GM23338 (cell line): Measurements from ENCODE around the gene PPP2R1A.

ENCODE experiments used
- CREB1 ChIP-seq: fragments of 250-450 bp; sonication (Bioruptor Pico); IDR thresholded peaks from 2 replicates; pipeline ENCODE4 v1.5.0; 2020; ENCODE audit warnings: low read depth, mild to moderate bottlenecking, moderate library complexity
- EZH2 ChIP-seq: fragments of 200-600 bp; sonication (generic); IDR thresholded peaks from one replicate; pipeline ENCODE4 v1.8.0; 2017; ENCODE audit warnings: antibody characterized with exemption, mild to moderate bottlenecking, low read depth; ENCODE audit not compliant: unreplicated experiment
- EZH2phosphoT487 ChIP-seq: fragments of 200-600 bp; sonication (generic); IDR thresholded peaks from one replicate; pipeline ENCODE4 v1.8.1; 2018; ENCODE audit warnings: antibody characterized with exemption; ENCODE audit not compliant: unreplicated experiment
- JUNB ChIP-seq: IDR thresholded peaks from one replicate; pipeline ENCODE4 v1.6.1; 2016; ENCODE audit warnings: antibody characterized with exemption; ENCODE audit not compliant: unreplicated experiment
- NANOG ChIP-seq: IDR thresholded peaks from 2 replicates; pipeline ENCODE4 v1.6.1; 2016; ENCODE audit warnings: antibody characterized with exemption, borderline replicate concordance
- POLR2AphosphoS5 ChIP-seq: IDR thresholded peaks from 2 replicates; pipeline ENCODE4 v1.6.1; 2016; ENCODE audit warnings: antibody characterized with exemption, low read depth
- STAT1 ChIP-seq: IDR thresholded peaks from one replicate; pipeline ENCODE4 v1.6.1; 2016; ENCODE audit warnings: antibody characterized with exemption; ENCODE audit not compliant: unreplicated experiment
- ZNF114 ChIP-seq: fragments of 250-450 bp; sonication (Bioruptor Pico); IDR thresholded peaks from 2 replicates; pipeline ENCODE4 v1.5.0; 2020; ENCODE audit warnings: mild to moderate bottlenecking, moderate library complexity
- ZNF462 ChIP-seq: fragments of 250-450 bp; sonication (Bioruptor Pico); IDR thresholded peaks from 2 replicates; pipeline ENCODE4 v1.5.0; 2020; ENCODE audit warnings: mild to moderate bottlenecking, moderate library complexity
- TF ChIP-seq, protein P1 (sequence below), 2 experiments: fragments of 200-600 bp in 1 of 2; sonication (generic) in 1 of 2; conservative IDR thresholded peaks; 2 replicates each; pipeline versions ENCODE4 v1.5.1 to v1.6.1; 2016 to 2017; ENCODE audit warnings: antibody characterized with exemption in 2 of 2, low read depth in 2 of 2, mild to moderate bottlenecking in 2 of 2, moderate library complexity in 1 of 2
- TF ChIP-seq, protein P2 (sequence below): IDR thresholded peaks from one replicate; pipeline ENCODE4 v1.6.1; 2018; ENCODE audit warnings: antibody characterized with exemption; ENCODE audit not compliant: unreplicated experiment
- TF ChIP-seq, protein P3 (sequence below): IDR thresholded peaks from 2 replicates; pipeline ENCODE4 v1.6.1; 2016; ENCODE audit warnings: antibody characterized with exemption

- TF ChIP-seq, protein P1, sequence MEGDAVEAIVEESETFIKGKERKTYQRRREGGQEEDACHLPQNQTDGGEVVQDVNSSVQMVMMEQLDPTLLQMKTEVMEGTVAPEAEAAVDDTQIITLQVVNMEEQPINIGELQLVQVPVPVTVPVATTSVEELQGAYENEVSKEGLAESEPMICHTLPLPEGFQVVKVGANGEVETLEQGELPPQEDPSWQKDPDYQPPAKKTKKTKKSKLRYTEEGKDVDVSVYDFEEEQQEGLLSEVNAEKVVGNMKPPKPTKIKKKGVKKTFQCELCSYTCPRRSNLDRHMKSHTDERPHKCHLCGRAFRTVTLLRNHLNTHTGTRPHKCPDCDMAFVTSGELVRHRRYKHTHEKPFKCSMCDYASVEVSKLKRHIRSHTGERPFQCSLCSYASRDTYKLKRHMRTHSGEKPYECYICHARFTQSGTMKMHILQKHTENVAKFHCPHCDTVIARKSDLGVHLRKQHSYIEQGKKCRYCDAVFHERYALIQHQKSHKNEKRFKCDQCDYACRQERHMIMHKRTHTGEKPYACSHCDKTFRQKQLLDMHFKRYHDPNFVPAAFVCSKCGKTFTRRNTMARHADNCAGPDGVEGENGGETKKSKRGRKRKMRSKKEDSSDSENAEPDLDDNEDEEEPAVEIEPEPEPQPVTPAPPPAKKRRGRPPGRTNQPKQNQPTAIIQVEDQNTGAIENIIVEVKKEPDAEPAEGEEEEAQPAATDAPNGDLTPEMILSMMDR (conservative IDR thresholded peaks at IDR 0.05; ENCODE audit: low read depth in 2 of 2) = no peak
- TF ChIP-seq POLR2AphosphoS5 = no peak
- no peak for TF ChIP-seq EZH2
- no peak for TF ChIP-seq JUNB
- TF ChIP-seq EZH2phosphoT487 = no peak
- no peak for TF ChIP-seq ZNF114 (CRISPR knock-in tag)
- TF ChIP-seq, protein P2, sequence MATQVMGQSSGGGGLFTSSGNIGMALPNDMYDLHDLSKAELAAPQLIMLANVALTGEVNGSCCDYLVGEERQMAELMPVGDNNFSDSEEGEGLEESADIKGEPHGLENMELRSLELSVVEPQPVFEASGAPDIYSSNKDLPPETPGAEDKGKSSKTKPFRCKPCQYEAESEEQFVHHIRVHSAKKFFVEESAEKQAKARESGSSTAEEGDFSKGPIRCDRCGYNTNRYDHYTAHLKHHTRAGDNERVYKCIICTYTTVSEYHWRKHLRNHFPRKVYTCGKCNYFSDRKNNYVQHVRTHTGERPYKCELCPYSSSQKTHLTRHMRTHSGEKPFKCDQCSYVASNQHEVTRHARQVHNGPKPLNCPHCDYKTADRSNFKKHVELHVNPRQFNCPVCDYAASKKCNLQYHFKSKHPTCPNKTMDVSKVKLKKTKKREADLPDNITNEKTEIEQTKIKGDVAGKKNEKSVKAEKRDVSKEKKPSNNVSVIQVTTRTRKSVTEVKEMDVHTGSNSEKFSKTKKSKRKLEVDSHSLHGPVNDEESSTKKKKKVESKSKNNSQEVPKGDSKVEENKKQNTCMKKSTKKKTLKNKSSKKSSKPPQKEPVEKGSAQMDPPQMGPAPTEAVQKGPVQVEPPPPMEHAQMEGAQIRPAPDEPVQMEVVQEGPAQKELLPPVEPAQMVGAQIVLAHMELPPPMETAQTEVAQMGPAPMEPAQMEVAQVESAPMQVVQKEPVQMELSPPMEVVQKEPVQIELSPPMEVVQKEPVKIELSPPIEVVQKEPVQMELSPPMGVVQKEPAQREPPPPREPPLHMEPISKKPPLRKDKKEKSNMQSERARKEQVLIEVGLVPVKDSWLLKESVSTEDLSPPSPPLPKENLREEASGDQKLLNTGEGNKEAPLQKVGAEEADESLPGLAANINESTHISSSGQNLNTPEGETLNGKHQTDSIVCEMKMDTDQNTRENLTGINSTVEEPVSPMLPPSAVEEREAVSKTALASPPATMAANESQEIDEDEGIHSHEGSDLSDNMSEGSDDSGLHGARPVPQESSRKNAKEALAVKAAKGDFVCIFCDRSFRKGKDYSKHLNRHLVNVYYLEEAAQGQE = no peak
- TF ChIP-seq NANOG = no peak
- TF ChIP-seq CREB1 = no peak
- TF ChIP-seq ZNF462 (CRISPR knock-in tag) = no peak
- TF ChIP-seq, protein P3, sequence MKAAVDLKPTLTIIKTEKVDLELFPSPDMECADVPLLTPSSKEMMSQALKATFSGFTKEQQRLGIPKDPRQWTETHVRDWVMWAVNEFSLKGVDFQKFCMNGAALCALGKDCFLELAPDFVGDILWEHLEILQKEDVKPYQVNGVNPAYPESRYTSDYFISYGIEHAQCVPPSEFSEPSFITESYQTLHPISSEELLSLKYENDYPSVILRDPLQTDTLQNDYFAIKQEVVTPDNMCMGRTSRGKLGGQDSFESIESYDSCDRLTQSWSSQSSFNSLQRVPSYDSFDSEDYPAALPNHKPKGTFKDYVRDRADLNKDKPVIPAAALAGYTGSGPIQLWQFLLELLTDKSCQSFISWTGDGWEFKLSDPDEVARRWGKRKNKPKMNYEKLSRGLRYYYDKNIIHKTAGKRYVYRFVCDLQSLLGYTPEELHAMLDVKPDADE = no peak
- TF ChIP-seq STAT1 = no peak
Measured at GRCh38 chr19:52224211-52224610, 34.4 kb downstream of the PPP2R1A start.
